HG03039 (cell line): ENCODE results near the gene TFIP11.

Source experiments
- ATAC-seq: cut with Tn5 transposase; IDR thresholded peaks from one replicate; pipeline ENCODE4 v1.9.1; 2021; ENCODE audit warnings: mild to moderate bottlenecking, moderate library complexity; ENCODE audit not compliant: unreplicated experiment

TFIP11 gene

GRCh38 chr22:26513838-26514237 lies 1.6 kb upstream of the TFIP11 start:
- no peak for ATAC-seq

GRCh38 chr22:26508148-26508547 lies 4.1 kb downstream of the TFIP11 start:
- no peak for ATAC-seq

- no peak for ATAC-seq
These were observed 8.5 kb downstream of the TFIP11 start for GRCh38 chr22:26503758-26504157.

GRCh38 chr22:26502688-26503561 lies 9.3 kb downstream of the TFIP11 start:
- no peak for ATAC-seq

- no peak for ATAC-seq
These were observed 10.3 kb downstream of the TFIP11 start for GRCh38 chr22:26501996-26502395.

GRCh38 chr22:26499188-26499703 lies 13.0 kb downstream of the TFIP11 start:
- ATAC-seq, result no peak

GRCh38 chr22:26496456-26496855 lies 15.8 kb downstream of the TFIP11 start:
- no peak for ATAC-seq

GRCh38 chr22:26494506-26494905 lies 17.8 kb downstream of the TFIP11 start:
- no peak for ATAC-seq

- no peak for ATAC-seq
These were observed 20.1 kb downstream of the TFIP11 start for GRCh38 chr22:26492220-26492619.

GRCh38 chr22:26489447-26490036 lies 22.7 kb downstream of the TFIP11 start:
- ATAC-seq, result no peak

GRCh38 chr22:26487996-26488395 lies 24.3 kb downstream of the TFIP11 start:
- no peak for ATAC-seq

GRCh38 chr22:26486394-26486793 lies 25.9 kb downstream of the TFIP11 start:
- no peak for ATAC-seq

- ATAC-seq, result no peak
These were observed 26.4 kb downstream of the TFIP11 start for GRCh38 chr22:26485806-26486390.

GRCh38 chr22:26485013-26485412 lies 27.3 kb downstream of the TFIP11 start:
- ATAC-seq, result no peak

GRCh38 chr22:26484360-26484706 lies 27.9 kb downstream of the TFIP11 start:
- no peak for ATAC-seq

- ATAC-seq, result peak; percentile 76
These were observed 28.6 kb downstream of the TFIP11 start, which contains the start of the genes HPS4 and SRRD for GRCh38 chr22:26483439-26484359. TSS of gene HPS4 (minus strand) at chr22:26483783. CDS start at chr22:26481762, 2,021 bp downstream. TSS of gene SRRD (plus strand) at chr22:26483877. CDS start at chr22:26483891, 14 bp downstream.

GRCh38 chr22:26483043-26483438 lies 29.2 kb downstream of the TFIP11 start:
- no peak for ATAC-seq

- no peak for ATAC-seq
These were observed 30.1 kb downstream of the TFIP11 start for GRCh38 chr22:26482161-26482560.

GRCh38 chr22:26481694-26482093 lies 30.6 kb downstream of the TFIP11 start:
- ATAC-seq, result no peak

GRCh38 chr22:26481112-26481693 lies 31.1 kb downstream of the TFIP11 start:
- no peak for ATAC-seq
